PC-9 (cell line): ENCODE data around the gene HYDIN.
"Not testable (repeated sequence)": the region's sequence is repeated elsewhere in the genome, so short reads cannot be mapped to it uniquely, and the experiment has no call there.

ENCODE experiments used
- EZH2 ChIP-seq: fragments of 200-600 bp; sonication (generic); IDR thresholded peaks from 2 replicates; pipeline ENCODE4 v1.8.0; 2017; ENCODE audit warnings: antibody characterized with exemption, low read depth
- TF ChIP-seq, protein P1 (sequence below): fragments of 200-600 bp; sonication (generic); conservative IDR thresholded peaks from 2 replicates; pipeline ENCODE4 v1.6.1; 2017; ENCODE audit warnings: mixed run types, antibody characterized with exemption, mild to moderate bottlenecking, moderate library complexity

DNA sequence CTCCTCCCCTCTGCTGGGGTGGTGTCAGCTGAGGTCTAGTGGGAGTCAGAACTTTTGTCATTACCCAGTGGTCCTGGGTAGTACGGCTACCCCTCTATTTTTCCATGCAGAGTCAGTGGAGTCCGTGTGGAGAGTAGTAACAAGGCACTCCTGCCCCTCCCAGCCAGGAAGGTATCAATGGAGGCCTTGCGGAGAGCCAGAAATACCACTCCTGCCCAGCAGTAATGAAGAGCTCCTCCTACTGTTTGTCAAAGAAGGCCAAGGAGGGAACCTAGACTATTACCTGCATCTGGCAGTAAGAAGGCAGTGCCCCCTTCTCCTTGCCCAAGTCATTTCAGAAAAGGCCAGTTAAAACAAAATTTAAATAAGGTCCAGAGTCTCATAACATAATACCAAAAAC lies 262.2 kb downstream of the HYDIN start:
- TF ChIP-seq, protein P1, sequence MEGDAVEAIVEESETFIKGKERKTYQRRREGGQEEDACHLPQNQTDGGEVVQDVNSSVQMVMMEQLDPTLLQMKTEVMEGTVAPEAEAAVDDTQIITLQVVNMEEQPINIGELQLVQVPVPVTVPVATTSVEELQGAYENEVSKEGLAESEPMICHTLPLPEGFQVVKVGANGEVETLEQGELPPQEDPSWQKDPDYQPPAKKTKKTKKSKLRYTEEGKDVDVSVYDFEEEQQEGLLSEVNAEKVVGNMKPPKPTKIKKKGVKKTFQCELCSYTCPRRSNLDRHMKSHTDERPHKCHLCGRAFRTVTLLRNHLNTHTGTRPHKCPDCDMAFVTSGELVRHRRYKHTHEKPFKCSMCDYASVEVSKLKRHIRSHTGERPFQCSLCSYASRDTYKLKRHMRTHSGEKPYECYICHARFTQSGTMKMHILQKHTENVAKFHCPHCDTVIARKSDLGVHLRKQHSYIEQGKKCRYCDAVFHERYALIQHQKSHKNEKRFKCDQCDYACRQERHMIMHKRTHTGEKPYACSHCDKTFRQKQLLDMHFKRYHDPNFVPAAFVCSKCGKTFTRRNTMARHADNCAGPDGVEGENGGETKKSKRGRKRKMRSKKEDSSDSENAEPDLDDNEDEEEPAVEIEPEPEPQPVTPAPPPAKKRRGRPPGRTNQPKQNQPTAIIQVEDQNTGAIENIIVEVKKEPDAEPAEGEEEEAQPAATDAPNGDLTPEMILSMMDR, result not testable (repeated sequence)
- TF ChIP-seq EZH2, result not testable (repeated sequence)
